K562 (cell line): ENCODE data around the gene ADAM23. TPM values are rescaled to one million over a fixed set of nuclear protein-coding genes. Genes with fewer than 3 reads are reported as not detected.

Experiments
- EP400 ChIP-seq: fragments of 450-650 bp; IDR thresholded peaks from 2 replicates; pipeline ENCODE4 v1.6.1; 2017; ENCODE audit warnings: antibody characterized with exemption, mild to moderate bottlenecking, moderate library complexity
- NFATC3 ChIP-seq: fragments of 450-650 bp; IDR thresholded peaks from 2 replicates; pipeline ENCODE4 v1.6.1; 2017; ENCODE audit warnings: mild to moderate bottlenecking
- RCOR1 ChIP-seq, 2 experiments: IDR thresholded peaks; 2 replicates each; pipeline ENCODE4 v1.6.1; 2012; ENCODE audit warnings: low read depth in 2 of 2, low read length in 2 of 2, borderline replicate concordance in 1 of 2, improper control_type of control experiment in 1 of 2
- SMAD3 ChIP-seq: fragments of 450-650 bp; formaldehyde crosslinking; conservative IDR thresholded peaks from 2 replicates; pipeline ENCODE4 v1.4.0; 2020; ENCODE audit warnings: mild to moderate bottlenecking
- ZNF124 ChIP-seq: sonication (generic); formaldehyde crosslinking; IDR thresholded peaks from 2 replicates; pipeline ENCODE4 v1.8.1; 2022; ENCODE audit warnings: missing genetic modification reagents
- ZNF668 ChIP-seq: fragments of 250-450 bp; sonication (Bioruptor Pico); IDR thresholded peaks from 2 replicates; pipeline ENCODE4 v1.8.0; 2022; ENCODE audit warnings: mild to moderate bottlenecking, inconsistent platforms
- polyA plus RNA-seq, 8 experiments: library from polyadenylated mRNA; depleted of rRNA in 4 of 8; stranded (reverse) in 5 of 8; unstranded in 3 of 8; fragments of >200 nt; fragmentation: Nextera tagmentation in 2 of 8; fragmentation: Illumina TruSeq in 1 of 8; extraction: Ambion mirVana in 2 of 8; extraction: Trizol in 1 of 8; gene quantifications; 2 replicates each; pipeline versions ENCODE4 v1.2.1 to v1.2.3, GENCODE V29; 2011 to 2014; ENCODE audit warnings: inconsistent platforms in 1 of 8, missing spikeins in 1 of 8
- total RNA-seq, 7 experiments: library from RNA; depleted of rRNA in 6 of 7; stranded (reverse); fragments of >200 nt in 6 of 7; fragmentation: Illumina TruSeq in 2 of 7; extraction: Trizol in 2 of 7; gene quantifications; 2 replicates each; pipeline versions ENCODE4 v1.2.1 to v1.2.3, GENCODE V29; 2011 to 2021; ENCODE audit warnings: low replicate concordance in 1 of 7
- TF ChIP-seq, protein P1 (sequence below): fragments of 250-450 bp; sonication (Bioruptor Pico); IDR thresholded peaks from 2 replicates; pipeline ENCODE4 v1.4.0; 2020
- TF ChIP-seq, protein P2 (sequence below): sonication (generic); formaldehyde crosslinking; IDR thresholded peaks from 2 replicates; pipeline ENCODE4 v1.8.0; 2023; ENCODE audit warnings: missing genetic modification reagents, mild to moderate bottlenecking, borderline replicate concordance

Gene ADAM23
- total and polyA plus RNA-seq, 9 of the 15 experiments (the other 6 are each of a cell fraction or from before 2014, with no cell fraction given): 0.02 TPM; not detected in 8

DNA sequence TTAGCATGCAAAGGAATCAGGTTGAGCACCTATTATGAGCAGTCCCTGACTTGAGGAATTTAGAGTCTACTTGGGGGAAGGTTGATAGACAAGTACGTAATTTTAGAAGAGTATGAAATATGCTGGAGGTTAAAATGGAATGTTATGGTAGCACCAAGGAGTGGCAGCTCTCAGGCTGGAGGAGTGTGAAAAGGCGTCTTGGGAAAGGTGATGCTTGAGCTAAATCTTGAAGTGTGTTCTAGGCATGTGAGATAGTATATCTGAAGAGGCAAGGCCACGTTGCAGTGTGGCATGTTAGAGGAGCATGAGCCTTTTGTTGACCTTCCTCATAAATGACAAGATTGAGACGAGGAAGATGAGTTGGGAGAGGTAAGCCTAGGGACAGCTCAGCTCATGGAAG lies 39.3 kb downstream of the ADAM23 start (continued):
- TF ChIP-seq, protein P1, sequence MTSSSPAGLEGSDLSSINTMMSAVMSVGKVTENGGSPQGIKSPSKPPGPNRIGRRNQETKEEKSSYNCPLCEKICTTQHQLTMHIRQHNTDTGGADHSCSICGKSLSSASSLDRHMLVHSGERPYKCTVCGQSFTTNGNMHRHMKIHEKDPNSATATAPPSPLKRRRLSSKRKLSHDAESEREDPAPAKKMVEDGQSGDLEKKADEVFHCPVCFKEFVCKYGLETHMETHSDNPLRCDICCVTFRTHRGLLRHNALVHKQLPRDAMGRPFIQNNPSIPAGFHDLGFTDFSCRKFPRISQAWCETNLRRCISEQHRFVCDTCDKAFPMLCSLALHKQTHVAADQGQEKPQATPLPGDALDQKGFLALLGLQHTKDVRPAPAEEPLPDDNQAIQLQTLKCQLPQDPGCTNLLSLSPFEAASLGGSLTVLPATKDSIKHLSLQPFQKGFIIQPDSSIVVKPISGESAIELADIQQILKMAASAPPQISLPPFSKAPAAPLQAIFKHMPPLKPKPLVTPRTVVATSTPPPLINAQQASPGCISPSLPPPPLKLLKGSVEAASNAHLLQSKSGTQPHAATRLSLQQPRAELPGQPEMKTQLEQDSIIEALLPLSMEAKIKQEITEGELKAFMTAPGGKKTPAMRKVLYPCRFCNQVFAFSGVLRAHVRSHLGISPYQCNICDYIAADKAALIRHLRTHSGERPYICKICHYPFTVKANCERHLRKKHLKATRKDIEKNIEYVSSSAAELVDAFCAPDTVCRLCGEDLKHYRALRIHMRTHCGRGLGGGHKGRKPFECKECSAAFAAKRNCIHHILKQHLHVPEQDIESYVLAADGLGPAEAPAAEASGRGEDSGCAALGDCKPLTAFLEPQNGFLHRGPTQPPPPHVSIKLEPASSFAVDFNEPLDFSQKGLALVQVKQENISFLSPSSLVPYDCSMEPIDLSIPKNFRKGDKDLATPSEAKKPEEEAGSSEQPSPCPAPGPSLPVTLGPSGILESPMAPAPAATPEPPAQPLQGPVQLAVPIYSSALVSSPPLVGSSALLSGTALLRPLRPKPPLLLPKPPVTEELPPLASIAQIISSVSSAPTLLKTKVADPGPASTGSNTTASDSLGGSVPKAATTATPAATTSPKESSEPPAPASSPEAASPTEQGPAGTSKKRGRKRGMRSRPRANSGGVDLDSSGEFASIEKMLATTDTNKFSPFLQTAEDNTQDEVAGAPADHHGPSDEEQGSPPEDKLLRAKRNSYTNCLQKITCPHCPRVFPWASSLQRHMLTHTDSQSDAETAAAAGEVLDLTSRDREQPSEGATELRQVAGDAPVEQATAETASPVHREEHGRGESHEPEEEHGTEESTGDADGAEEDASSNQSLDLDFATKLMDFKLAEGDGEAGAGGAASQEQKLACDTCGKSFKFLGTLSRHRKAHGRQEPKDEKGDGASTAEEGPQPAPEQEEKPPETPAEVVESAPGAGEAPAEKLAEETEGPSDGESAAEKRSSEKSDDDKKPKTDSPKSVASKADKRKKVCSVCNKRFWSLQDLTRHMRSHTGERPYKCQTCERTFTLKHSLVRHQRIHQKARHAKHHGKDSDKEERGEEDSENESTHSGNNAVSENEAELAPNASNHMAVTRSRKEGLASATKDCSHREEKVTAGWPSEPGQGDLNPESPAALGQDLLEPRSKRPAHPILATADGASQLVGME (CRISPR knock-in tag): no peak
- TF ChIP-seq EP400 (no peak), RCOR1 (IDR thresholded peaks at IDR 0.05; ENCODE audit: borderline replicate concordance in 1 of 2, low read depth in 2 of 2, low read length in 2 of 2) (no peak), ZNF668 (CRISPR knock-in tag) (no peak), SMAD3 (no peak), NFATC3 (no peak), ZNF124 (CRISPR knock-in tag) (no peak)
- TF ChIP-seq, protein P2, sequence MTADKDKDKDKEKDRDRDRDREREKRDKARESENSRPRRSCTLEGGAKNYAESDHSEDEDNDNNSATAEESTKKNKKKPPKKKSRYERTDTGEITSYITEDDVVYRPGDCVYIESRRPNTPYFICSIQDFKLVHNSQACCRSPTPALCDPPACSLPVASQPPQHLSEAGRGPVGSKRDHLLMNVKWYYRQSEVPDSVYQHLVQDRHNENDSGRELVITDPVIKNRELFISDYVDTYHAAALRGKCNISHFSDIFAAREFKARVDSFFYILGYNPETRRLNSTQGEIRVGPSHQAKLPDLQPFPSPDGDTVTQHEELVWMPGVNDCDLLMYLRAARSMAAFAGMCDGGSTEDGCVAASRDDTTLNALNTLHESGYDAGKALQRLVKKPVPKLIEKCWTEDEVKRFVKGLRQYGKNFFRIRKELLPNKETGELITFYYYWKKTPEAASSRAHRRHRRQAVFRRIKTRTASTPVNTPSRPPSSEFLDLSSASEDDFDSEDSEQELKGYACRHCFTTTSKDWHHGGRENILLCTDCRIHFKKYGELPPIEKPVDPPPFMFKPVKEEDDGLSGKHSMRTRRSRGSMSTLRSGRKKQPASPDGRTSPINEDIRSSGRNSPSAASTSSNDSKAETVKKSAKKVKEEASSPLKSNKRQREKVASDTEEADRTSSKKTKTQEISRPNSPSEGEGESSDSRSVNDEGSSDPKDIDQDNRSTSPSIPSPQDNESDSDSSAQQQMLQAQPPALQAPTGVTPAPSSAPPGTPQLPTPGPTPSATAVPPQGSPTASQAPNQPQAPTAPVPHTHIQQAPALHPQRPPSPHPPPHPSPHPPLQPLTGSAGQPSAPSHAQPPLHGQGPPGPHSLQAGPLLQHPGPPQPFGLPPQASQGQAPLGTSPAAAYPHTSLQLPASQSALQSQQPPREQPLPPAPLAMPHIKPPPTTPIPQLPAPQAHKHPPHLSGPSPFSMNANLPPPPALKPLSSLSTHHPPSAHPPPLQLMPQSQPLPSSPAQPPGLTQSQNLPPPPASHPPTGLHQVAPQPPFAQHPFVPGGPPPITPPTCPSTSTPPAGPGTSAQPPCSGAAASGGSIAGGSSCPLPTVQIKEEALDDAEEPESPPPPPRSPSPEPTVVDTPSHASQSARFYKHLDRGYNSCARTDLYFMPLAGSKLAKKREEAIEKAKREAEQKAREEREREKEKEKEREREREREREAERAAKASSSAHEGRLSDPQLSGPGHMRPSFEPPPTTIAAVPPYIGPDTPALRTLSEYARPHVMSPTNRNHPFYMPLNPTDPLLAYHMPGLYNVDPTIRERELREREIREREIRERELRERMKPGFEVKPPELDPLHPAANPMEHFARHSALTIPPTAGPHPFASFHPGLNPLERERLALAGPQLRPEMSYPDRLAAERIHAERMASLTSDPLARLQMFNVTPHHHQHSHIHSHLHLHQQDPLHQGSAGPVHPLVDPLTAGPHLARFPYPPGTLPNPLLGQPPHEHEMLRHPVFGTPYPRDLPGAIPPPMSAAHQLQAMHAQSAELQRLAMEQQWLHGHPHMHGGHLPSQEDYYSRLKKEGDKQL (CRISPR knock-in tag): no peak
